ENCODE measurements around the gene SLC25A23. TPM values are rescaled to one million over a fixed set of nuclear protein-coding genes. Genes with fewer than 3 reads are reported as not detected.

SLC25A23 gene
- total and polyA plus RNA-seq, 10 donors, result 7.5 to 39.6 (median 18.5) TPM

- Histone ChIP-seq H3K27me3 (replicated peaks in 1 of 7) (peaks cover 0 to 2% (median 0%) of the 10 kb centered on the region in 7 donors), H3K9me3 (peaks cover 5 to 30% (median 22%) of the 10 kb centered on the region in 8 donors), H3K27ac (no peak overlapping the region), H3K36me3 (peaks cover 3 to 48% (median 18%) of the 10 kb centered on the region in 6 donors), H3K4me1 (peaks cover 3 to 14% (median 13%) of the 10 kb centered on the region in 6 donors), H3K4me3 (no peak overlapping the region)
- DNase-seq, result no peak
- intact Hi-C loops (cut with DNase I; ENCODE audit: low total_unique reads), result no loop called here
- 97 to 100% (median 98%) methylated on average over 9 to 11 of the region's 11 CpGs for WGBS, 5 donors
- TF ChIP-seq POLR2AphosphoS5 (IDR thresholded peaks at IDR 0.05), result no peak
- TF ChIP-seq POLR2A (IDR thresholded peaks at IDR 0.05), result no peak
- TF ChIP-seq, protein P1, sequence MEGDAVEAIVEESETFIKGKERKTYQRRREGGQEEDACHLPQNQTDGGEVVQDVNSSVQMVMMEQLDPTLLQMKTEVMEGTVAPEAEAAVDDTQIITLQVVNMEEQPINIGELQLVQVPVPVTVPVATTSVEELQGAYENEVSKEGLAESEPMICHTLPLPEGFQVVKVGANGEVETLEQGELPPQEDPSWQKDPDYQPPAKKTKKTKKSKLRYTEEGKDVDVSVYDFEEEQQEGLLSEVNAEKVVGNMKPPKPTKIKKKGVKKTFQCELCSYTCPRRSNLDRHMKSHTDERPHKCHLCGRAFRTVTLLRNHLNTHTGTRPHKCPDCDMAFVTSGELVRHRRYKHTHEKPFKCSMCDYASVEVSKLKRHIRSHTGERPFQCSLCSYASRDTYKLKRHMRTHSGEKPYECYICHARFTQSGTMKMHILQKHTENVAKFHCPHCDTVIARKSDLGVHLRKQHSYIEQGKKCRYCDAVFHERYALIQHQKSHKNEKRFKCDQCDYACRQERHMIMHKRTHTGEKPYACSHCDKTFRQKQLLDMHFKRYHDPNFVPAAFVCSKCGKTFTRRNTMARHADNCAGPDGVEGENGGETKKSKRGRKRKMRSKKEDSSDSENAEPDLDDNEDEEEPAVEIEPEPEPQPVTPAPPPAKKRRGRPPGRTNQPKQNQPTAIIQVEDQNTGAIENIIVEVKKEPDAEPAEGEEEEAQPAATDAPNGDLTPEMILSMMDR (IDR thresholded peaks at IDR 0.05 in 8 of 11, conservative IDR thresholded peaks at IDR 0.05 in 3 of 11), result no peak
Observed at GRCh38 chr19:6453951-6454565, 5.5 kb downstream of the SLC25A23 start.

DNA sequence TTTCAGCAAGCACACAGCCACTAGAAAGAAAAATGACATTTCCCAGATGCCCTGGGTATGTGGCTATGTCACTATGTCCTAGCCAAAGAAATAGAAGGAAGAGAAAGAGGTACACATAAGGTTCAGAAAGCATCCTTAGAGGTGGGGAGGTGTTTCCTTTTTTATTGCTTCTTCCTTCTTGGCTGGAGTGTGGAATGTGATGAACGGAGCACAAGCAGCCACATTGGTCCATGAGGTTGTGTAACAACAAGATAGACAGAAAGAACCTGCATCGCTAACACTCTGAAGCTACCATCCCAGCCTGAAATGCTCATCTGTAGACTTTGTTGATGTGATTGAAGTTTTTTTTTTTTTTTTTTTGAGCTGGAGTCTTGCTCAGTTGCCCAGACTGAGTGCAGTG lies 6.7 kb downstream of the SLC25A23 start:
- no peak overlapping the region for H3K4me3 ChIP-seq
- H3K27me3 ChIP-seq (replicated peaks in 1 of 7), result no peaks in the 10 kb centered on the region
- 92 to 100% (median 98%) methylated on average over 2 of the region's 2 CpGs for WGBS, 5 donors
- no peak for DNase-seq
- no peak for TF ChIP-seq POLR2A (IDR thresholded peaks at IDR 0.05)
- TF ChIP-seq, protein P1 (IDR thresholded peaks at IDR 0.05 in 8 of 11, conservative IDR thresholded peaks at IDR 0.05 in 3 of 11), result no peak
- no peak for TF ChIP-seq POLR2AphosphoS5 (IDR thresholded peaks at IDR 0.05)
- intact Hi-C loops (cut with DNase I; ENCODE audit: low total_unique reads), result no loop called here
- no peak overlapping the region for H3K27ac ChIP-seq
- peaks cover 0 to 2% (median under 1%) of the 10 kb centered on the region in 6 donors for H3K4me1 ChIP-seq
- peaks cover 5 to 30% (median 22%) of the 10 kb centered on the region in 8 donors for H3K9me3 ChIP-seq
- peaks cover 3 to 48% (median 18%) of the 10 kb centered on the region in 6 donors for H3K36me3 ChIP-seq

DNA sequence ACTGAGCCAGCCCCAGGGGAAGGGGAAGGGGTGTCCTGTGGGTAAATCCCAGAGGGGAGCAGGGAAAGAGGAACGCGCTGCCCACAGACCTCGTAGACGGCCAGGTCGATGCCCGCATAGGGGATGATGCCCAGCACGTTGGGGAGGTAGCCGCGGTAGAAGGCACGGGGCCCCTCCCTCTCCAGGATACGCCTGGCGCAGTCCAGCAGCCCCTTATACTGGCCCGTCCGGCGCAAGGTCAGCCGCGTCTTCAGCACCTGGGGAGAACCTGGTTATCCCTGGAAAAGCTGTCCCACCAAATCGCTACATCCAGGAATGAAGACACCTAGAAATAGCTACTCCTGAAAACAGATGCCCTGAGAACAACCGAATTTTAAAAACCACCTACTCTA lies 7.4 kb downstream of the SLC25A23 start:
- intact Hi-C loops (cut with DNase I; ENCODE audit: low total_unique reads), result no loop called here
- H3K27ac ChIP-seq, result no peak overlapping the region
- peaks cover 3 to 48% (median 18%) of the 10 kb centered on the region in 6 donors for H3K36me3 ChIP-seq
- peaks cover 5 to 30% (median 22%) of the 10 kb centered on the region in 8 donors for H3K9me3 ChIP-seq
- TF ChIP-seq, protein P1 (IDR thresholded peaks at IDR 0.05 in 8 of 11, conservative IDR thresholded peaks at IDR 0.05 in 3 of 11), result no peak
- no peak for TF ChIP-seq POLR2A (IDR thresholded peaks at IDR 0.05)
- TF ChIP-seq POLR2AphosphoS5 (IDR thresholded peaks at IDR 0.05), result no peak
- no peak overlapping the region for H3K4me3 ChIP-seq
- no peaks in the 10 kb centered on the region for H3K4me1 ChIP-seq
- WGBS, 5 donors, result 95 to 98% (median 95%) methylated on average over 19 of the region's 19 CpGs
- DNase-seq, result no peak
- no peaks in the 10 kb centered on the region for H3K27me3 ChIP-seq (replicated peaks in 1 of 7)

GRCh38 chr19:6451583-6452222 lies 7.9 kb downstream of the SLC25A23 start:
- intact Hi-C loops (cut with DNase I; ENCODE audit: low total_unique reads), result no loop called here
- 84 to 92% (median 90%) methylated on average over 6 to 7 of the region's 7 CpGs for WGBS, 5 donors

More at GRCh38 chr19:6451583-6452222, 7.9 kb downstream of the SLC25A23 start:
- Histone ChIP-seq H3K4me1 (no peaks in the 10 kb centered on the region), H3K27me3 (replicated peaks in 1 of 7) (no peaks in the 10 kb centered on the region), H3K27ac (no peak overlapping the region), H3K9me3 (peaks cover 5 to 30% (median 22%) of the 10 kb centered on the region in 8 donors), H3K4me3 (no peak overlapping the region), H3K36me3 (peaks cover 3 to 51% (median 18%) of the 10 kb centered on the region in 6 donors)
- DNase-seq, result no peak
- no peak for TF ChIP-seq POLR2AphosphoS5 (IDR thresholded peaks at IDR 0.05)
- TF ChIP-seq POLR2A (IDR thresholded peaks at IDR 0.05), result no peak
- TF ChIP-seq, protein P1 (IDR thresholded peaks at IDR 0.05 in 8 of 11, conservative IDR thresholded peaks at IDR 0.05 in 3 of 11), result no peak

Data from spleen (tissue), 11 donors.